EH (cell line): ENCODE results near the gene TUB.
A peak's percentile ranks its signal among the peaks of the same experiment; 100 is the strongest.

ENCODE experiments used
- DNase-seq: peaks from one replicate; pipeline ENCODE4 v3.0.0-alpha.2; 2015; ENCODE audit warnings: low read depth

The TUB gene

DNA sequence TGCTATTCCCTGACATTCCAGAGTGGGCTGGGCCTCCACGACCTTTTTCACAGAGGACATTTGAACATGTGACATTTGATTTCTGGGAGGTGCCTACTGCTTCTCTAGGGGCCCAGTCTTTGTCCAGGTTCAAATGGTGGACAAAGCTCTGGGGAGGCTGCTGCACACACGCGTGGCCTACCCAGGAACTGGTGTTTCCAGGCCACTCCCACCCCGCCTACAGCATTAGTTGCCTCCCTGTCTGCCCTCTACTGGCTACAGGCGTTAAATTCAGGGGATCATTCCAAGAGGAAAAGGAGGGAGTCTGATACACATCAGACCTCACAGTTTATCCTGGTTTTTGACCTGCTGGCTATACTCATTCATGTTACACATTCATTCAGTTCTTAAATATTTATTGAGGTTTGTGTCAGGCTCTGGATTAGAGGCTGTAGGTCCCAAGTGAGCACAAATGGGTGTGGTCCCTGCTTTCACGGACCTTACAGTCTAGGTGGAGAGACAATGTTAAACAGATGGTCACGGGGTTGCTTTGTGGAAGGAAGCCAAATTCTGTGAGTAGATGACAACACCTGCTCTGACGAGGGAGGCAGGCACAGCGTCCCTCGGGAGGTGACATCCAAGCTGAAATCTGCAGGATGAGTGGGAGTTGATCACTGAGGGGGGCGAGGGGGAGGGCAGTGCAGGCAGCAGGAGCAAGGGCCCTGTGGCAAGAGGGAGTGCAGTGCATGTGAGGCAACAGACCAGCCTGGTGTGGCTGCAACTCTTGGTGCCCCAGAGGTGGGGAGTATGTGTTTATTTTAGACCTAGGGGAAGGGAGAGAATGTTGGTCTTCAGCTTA, 11.8 kb downstream of the TUB start:
- peak; percentile 80 for DNase-seq

DNA sequence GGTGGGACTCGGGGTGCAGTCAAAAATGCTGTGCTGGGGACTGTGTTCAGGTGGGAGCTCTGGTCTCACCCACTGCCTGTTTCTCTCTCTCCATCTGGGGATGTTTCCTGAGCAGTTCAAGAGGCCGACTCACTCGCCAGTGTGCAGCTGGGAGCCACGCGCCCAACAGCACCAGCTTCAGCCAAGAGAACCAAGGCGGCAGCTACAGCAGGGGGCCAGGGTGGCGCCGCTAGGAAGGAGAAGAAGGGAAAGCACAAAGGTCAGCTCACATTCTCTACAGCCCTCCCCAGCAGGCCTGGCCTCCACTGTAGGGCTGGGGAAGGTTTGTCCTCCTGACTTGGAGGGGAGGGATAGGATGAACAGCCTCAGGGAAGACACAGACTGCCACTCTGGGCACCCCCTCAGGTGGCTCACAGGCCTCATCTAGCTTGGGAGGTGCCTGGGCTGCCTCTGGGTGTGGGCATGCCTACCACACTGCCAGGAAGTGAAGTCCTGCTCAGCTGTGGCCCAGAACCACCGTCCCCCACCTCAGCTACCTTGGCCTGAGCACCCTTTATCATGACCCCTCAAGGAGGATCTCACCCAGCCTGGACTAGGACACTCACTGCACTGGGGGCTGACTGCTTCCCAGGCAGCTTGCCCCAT, 13.0 kb downstream of the TUB start:
- DNase-seq: no peak

GRCh38 chr11:8094656-8095055, 13.6 kb downstream of the TUB start:
- no peak for DNase-seq

- DNase-seq: no peak
These were observed 14.4 kb downstream of the TUB start for GRCh38 chr11:8095371-8095770.

DNA sequence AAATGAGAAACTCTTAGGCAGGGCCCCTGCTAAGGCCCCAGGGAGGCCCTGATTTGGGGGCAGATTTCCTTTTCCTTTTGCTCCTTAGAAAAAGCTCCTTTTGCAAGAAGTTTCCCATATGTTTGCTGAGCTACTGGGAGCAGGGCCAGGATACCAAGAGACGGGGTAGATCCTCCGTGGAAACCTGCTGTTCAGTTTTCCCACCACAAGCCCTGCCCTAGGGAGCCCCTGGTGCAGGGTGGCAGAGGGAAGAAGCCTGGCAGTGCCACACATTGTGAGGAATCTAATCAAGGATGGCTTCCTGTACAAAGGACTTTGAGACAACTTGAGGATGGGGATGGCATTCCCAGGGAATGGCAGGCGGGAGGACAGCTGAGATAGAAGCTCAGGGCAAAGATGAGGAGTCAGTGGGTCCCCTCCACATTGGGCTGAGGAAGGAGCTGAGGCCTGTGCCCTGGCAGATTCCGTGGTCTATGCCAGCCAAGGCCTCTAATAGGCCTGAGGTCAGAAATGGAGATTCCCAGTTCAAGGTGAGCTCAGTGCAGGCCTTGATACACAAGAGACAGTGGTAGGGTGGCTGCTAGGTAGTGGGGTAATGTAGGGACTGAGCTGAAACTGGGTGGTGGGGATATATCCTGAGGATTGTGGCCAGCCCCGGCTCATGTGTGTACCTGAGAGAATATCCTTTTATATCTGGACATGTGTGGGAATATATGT, 15.0 kb downstream of the TUB start:
- no peak for DNase-seq

DNA sequence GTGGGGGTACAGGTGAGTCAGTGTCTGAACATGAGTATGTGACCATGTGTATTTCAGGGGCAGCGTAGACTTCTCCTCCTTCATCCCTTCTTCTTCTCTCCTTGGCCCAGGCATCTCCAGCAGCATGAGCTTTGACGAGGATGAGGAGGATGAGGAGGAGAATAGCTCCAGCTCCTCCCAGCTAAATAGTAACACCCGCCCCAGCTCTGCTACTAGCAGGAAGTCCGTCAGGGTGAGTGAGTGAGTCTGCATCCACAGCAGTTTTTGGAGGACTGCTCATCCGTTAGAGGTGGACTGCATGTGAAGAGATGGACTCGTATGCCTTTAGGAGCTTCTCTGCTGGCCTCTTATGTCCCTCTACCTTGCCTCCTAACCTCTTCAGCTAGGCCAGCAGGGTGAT, 15.6 kb downstream of the TUB start:
- DNase-seq: no peak

DNA sequence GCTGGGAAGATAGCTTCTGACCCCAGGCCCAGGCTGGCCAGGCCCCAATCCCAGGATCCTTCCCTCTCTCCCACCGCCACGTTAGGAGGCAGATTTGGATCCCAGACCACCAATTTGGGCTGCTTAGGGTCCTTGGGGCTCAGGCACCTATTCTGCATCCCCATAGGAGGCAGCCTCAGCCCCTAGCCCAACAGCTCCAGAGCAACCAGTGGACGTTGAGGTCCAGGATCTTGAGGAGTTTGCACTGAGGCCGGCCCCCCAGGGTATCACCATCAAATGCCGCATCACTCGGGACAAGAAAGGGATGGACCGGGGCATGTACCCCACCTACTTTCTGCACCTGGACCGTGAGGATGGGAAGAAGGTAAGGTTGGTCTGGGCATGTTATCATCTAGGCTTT, 16.1 kb downstream of the TUB start:
- DNase-seq: no peak

GRCh38 chr11:8097468-8097867, 16.5 kb downstream of the TUB start:
- DNase-seq: no peak

GRCh38 chr11:8097926-8098325, 16.9 kb downstream of the TUB start:
- no peak for DNase-seq

DNA sequence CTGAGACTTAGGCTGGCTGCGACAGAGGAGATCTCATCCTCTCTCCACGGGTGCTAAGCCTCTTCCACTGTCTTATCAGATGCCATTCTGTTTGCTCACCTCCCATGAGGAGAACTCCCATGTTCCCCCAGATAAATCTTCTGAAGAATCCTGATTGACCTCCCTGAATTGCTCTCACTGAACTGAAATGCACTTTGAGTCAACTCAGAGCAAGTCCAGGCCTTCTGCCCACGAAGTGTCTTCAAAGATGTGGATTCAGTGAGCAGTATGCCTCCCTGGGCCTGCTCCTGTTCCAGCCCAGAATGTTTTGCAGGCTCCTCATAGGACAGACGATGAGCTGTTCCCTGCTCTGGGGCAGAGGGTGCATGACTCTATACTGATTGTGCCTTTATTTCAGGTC, 17.4 kb downstream of the TUB start:
- DNase-seq: peak; percentile 85

DNA sequence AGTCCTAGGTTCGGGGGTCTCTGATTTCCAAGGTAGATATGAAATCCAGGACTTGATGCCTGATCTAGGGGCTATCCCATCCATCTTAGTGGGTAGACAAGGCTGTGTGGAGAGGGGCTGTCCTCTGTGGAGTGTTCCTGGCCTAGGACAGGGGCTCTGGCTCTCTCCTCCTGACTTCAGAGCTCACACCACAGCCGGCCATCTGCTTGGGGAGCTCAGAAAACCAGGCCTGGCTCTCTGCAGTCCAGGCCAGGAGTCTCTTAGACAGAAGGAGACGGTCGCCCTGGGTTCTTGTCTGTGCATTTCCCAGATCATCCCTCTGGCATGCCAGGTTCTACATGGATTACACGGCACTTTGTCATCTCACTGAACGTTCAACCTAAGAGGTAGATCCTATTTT, 17.9 kb downstream of the TUB start:
- peak; percentile 48 for DNase-seq

- DNase-seq: peak; percentile 81
These were observed 18.4 kb downstream of the TUB start for GRCh38 chr11:8099291-8099899.

DNA sequence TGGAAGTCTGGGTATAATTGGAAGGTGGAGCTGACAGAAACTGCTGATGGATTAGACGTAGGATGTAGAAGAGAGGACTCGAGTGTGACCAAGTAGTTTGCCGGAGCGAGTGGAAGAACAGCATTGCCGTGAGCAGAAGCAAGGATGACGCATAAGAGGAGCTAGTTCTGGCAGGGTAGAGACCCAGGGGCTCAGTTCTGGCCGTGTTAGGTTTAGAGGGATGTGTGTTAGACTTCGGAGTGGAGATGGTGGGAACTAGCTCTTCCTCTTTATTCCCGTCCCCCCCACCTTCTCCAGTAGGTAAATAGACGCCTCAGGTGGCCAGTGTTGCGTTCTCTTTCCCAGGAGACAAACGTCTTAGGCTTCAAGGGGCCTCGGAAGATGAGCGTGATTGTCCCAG, 19.1 kb downstream of the TUB start:
- no peak for DNase-seq

GRCh38 chr11:8100605-8101004, 19.6 kb downstream of the TUB start:
- DNase-seq: no peak

DNA sequence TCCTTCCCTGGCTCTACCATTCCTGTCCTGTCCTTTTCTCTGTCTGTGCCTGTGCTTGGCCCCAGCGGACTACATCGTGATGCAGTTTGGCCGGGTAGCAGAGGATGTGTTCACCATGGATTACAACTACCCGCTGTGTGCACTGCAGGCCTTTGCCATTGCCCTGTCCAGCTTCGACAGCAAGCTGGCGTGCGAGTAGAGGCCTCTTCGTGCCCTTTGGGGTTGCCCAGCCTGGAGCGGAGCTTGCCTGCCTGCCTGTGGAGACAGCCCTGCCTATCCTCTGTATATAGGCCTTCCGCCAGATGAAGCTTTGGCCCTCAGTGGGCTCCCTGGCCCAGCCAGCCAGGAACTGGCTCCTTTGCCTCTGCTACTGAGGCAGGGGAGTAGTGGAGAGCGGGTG, 20.4 kb downstream of the TUB start:
- DNase-seq: no peak

DNA sequence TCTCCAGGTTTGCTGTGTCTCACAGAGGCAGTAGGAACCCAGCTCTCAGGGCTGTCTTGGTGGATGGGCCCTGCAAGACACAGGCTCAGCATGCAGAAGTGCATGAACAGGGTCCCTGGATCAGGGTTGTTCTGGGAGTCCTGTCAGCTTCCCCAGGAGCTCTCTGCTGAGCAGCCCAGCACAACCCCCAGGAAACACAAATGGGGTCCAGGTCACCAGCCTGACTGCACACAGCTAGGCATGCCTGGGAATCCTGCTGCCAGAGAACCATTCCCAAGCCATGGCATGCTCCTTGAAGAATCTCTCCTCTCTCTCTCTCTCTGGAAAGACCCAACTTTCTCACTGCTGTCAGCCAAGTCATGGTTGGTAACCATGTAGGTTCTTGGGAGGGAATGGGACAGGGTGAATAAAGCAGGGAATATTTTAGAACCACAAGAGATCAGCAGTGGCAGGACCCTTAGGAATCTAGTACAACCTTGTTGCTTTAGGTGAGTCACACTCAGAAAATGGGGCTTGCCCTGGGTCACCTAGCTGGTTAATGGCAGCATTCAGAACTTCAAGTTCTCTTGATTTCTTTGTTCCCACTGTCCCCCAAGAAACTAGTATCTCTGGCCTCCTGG, 21.4 kb downstream of the TUB start:
- DNase-seq: no peak

DNA sequence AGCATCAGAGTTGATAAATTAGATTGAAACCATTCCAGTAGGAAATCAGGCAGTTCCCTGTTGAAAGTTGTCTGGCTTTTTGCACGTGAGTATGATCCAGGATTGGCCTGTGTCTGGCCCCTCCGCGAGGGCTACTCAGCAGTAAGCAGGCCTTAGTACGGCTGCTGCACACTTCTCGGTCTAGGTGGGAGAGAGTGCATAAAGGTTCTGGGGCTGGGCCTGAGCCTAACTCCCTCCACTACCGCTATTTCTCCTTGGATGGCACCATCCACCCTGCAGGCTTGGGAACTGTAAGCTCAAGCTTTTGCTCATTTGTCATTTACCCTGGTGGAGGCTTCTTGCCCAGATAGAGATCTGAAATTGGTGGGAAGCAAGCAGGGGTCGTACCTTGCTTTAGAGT, 22.0 kb downstream of the TUB start:
- no peak for DNase-seq

DNA sequence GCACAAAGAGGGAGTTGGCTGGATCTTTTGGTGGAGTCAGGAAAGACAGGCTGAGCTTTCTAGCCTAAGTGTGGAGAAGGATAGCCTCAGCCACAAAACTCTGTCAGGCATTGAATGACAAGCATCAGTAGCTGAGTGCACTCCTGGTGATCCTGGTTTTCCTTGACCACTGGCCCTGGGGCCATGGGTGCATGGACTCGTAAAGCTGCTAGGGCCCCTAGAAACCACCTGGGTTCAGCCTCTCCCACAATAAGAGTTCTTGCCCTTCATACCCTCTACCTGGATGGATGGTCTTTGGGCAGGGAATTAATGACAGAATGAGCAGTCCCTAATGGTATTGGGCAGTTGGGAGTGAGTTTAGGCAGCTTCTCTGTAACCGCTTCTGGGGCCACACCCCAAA, 22.9 kb downstream of the TUB start:
- DNase-seq: no peak

- no peak for DNase-seq
These were observed 24.1 kb downstream of the TUB start for GRCh38 chr11:8105133-8105532.

DNA sequence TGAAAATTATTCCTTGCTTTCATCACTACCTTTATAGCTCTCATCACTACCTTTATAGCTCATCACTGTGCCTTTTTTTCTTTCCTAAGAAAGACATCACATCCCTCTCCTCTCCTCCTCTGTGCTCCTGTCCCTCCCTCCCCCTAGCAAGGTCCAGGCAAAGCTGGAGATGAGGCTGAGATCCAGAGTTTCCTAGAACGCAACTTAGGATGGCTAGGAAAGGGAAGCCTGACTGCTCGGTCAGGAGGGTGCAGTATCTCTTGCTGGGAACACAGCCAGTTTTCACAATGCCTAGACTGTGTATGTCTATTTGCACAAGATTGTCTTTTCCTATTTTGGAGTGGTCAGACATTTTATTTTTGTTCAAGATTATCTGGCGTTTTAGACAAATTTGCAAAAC, 24.7 kb downstream of the TUB start:
- no peak for DNase-seq

- DNase-seq: no peak
These were observed 25.7 kb downstream of the TUB start for GRCh38 chr11:8106679-8107078.

DNA sequence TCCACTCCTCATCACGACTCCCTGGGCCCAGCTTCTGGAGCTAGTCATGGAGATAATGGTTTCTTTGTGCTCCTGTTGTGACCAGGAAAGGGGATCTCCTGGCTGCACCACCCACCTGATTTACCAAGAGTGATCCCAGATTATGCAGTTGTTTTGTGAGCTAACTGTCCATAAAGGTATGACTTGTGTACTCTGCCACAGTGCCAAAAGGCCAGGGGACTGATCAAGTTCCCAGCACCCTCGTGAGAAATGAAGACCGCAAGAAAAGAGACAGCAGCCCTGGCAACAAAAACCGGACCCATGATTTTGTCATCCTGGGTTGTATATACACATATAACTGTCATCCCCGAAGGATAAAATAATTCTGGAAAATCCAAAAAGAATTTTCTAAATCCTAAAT, 26.6 kb downstream of the TUB start:
- DNase-seq: no peak
